Immature natural killer cell (primary cell): Measurements from ENCODE around the gene TADA2A. TPM values are rescaled to one million over a fixed set of nuclear protein-coding genes. Genes with fewer than 3 reads are reported as not detected.

Experiments
- DNase-seq, 3 donors: peaks; one replicate each; pipeline ENCODE4 v3.0.0; 2022; ENCODE audit warnings: mixed read lengths in 1 of 3
- H3K27ac Mint-ChIP-seq, 6 donors: one replicate each; pipeline ENCODE4 v1.8.0; 2020; ENCODE audit warnings: mixed read lengths in 6 of 6, mild to moderate bottlenecking in 5 of 6, inconsistent platforms in 4 of 6, moderate library complexity in 3 of 6
- H3K27me3 Mint-ChIP-seq, 3 donors: one replicate each; pipeline ENCODE4 v1.8.0; 2020 to 2021; ENCODE audit warnings: low read depth in 3 of 3, mild to moderate bottlenecking in 3 of 3, mixed read lengths in 3 of 3, moderate library complexity in 3 of 3, inconsistent platforms in 1 of 3
- H3K36me3 Mint-ChIP-seq, 3 donors: one replicate each; pipeline ENCODE4 v1.8.0; 2020; ENCODE audit warnings: mixed read lengths in 3 of 3, inconsistent platforms in 2 of 3, mild to moderate bottlenecking in 2 of 3
- H3K4me1 Mint-ChIP-seq, 2 donors: one replicate each; pipeline ENCODE4 v1.8.0; 2020; ENCODE audit warnings: inconsistent platforms in 2 of 2, mild to moderate bottlenecking in 2 of 2, mixed read lengths in 2 of 2, moderate library complexity in 1 of 2
- H3K4me3 Mint-ChIP-seq, 5 donors: one replicate each; pipeline ENCODE4 v1.8.0; 2020; ENCODE audit warnings: mild to moderate bottlenecking in 5 of 5, mixed read lengths in 5 of 5, inconsistent platforms in 3 of 5, moderate library complexity in 3 of 5
- H3K9me3 Mint-ChIP-seq, 6 donors: one replicate each; pipeline ENCODE4 v1.8.0; 2020; ENCODE audit warnings: mild to moderate bottlenecking in 6 of 6, mixed read lengths in 6 of 6, inconsistent platforms in 4 of 6, moderate library complexity in 3 of 6
- polyA plus RNA-seq, 3 donors: library from polyadenylated mRNA; unstranded; fragments of 300-500 nt; fragmentation: Illumina TruSeq; gene quantifications; one replicate each; pipeline ENCODE4 v1.2.3, GENCODE V29; 2021

Gene TADA2A
- polyA plus RNA-seq, 3 donors from 2014 or later: 3.3 to 16.0 (median 4.0) TPM

DNA sequence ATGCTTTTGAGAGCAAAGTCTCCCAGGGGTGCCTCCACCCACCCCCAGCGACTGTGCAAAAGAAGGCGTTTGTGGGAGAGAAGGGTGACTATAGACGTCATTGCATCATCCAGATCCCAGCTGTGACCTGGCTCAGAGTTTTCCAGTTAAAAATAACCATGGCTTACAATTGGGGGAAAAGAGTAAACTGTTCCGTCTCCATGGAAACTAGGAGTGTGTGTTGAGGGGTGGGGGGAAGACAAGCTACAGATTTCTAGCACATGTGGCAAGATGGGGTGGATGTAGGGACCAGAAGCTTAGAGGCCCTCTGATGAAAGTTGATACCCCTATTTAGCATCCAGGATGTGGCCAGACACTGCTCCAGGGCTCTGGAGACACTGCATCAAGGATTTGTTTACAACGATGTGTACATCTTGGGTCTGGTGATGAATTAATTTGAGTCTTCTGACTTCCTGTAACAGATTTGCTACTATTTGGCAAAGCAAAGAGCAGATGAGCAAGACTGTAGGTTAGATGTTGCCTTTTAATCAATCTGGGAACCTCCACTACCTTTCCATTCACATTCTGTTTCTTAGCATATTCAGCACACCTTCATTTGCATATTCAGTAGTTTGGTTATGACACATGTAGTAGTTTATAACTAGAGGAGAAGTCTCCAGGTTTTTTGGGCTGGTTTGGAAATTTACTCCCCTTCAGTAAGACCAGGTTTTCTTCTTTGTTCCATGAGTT lies 76.8 kb downstream of the TADA2A start:
- Mint-ChIP-seq H3K4me1 (peaks cover 6% of the 10 kb centered on the region in 2 donors), H3K36me3 (peaks cover 4 to 11% (median 5%) of the 10 kb centered on the region in 3 donors), H3K4me3 (no peak overlapping the region), H3K27ac (no peak overlapping the region), H3K9me3 (no peaks in the 10 kb centered on the region), H3K27me3 (no peaks in the 10 kb centered on the region)
- no peak for DNase-seq

DNA sequence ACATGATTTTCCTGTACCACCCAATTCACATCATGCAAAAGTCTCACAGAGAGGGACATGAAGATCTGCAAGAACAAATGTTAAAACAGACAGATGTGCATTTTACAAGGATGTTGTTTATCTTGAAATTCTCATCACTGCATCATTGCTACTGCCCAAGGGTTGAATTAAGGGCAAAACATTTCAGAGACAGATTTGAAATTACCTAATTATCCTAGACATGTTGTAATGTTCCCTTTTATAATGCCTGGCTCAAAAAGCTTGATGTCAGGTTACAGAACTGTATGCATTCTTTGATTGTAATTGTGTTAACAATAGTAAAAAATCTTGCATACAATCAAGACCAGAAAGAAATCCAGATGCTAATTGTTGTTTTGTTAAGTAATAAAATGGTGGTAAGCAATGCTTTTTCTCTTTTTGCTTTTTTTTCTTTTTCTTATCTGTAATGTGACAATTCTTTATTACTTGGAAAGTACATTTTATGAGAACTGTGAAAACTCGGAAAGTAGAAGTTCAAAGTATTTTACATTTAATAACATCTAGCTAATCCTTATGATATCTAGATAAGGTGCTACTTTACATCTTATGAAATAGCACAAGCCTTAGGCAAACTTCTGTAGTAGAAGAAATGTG lies 79.4 kb downstream of the TADA2A start:
- Mint-ChIP-seq H3K9me3 (peaks cover 0 to 3% (median 0%) of the 10 kb centered on the region in 6 donors), H3K4me1 (peaks cover 21 to 24% of the 10 kb centered on the region in 2 donors), H3K4me3 (no peak overlapping the region), H3K27me3 (peaks cover 5 to 8% (median 6%) of the 10 kb centered on the region in 3 donors), H3K27ac (no peak overlapping the region), H3K36me3 (no peaks in the 10 kb centered on the region)
- no peak for DNase-seq

DNA sequence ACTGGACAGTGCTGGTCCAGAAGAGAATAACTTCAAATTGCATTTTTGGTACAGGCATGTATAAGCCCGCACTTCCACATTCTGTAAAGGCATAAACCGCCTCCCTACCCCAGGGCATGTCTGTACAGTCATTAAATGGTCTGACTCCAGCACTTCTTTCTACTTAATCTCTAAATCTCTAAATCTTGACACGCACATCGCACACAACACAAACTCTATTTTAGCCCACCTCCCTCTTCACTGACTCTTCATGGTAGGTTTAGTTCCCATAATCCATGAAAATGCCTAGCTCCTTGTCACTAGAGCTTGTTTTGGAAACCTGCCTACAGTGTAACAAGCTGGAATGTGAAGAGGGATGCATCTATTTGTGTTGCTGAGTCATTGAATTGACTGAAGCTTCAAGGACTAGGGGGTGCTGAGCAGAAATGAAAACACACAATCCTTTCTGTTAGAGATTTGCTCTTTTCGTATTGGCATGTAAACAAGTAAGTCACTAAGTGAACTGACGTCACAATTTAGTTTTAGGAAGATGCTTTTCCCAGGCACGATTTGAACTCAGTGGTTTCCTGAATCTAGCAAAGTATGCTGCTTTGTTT lies 81.4 kb downstream of the TADA2A start:
- Mint-ChIP-seq H3K4me3 (peak overlapping the region; percentile 91 to 96 (median 93)), H3K36me3 (no peaks in the 10 kb centered on the region), H3K27me3 (peaks cover 5 to 8% (median 6%) of the 10 kb centered on the region in 3 donors), H3K4me1 (peaks cover 28 to 29% of the 10 kb centered on the region in 2 donors), H3K9me3 (peaks cover 0 to 3% (median 0%) of the 10 kb centered on the region in 6 donors), H3K27ac (peak overlapping the region in 5 of 6 donors; percentile 55 to 90 (median 85))
- DNase-seq: no peak

DNA sequence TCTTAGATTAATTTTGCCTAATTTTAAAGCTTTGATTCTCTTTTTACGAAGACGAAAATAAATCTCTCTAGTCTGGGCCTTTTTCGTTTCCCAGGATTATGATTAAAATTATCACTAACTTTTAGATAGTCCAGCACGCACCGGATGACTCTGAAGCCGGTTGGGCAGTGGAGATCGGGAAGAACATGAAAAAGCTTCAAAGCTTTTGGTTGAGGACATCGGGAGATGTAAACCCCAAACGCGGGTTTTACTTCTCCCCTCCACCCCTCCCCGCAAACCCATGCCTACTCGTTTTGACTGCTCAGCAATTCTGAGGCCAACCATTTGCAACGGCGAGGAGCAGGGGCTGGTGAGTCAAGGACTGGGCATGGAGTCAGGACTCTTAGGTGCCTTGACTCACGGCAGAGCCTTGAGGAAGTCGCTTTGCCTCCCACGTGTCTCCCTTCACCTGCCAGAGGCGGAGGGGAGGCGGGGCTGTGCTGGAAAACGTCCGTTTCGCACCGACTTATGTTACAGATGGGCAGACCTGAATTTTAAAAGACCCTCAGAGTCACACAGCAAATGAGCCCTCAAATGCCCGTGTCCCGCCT lies 82.0 kb downstream of the TADA2A start:
- H3K27me3 Mint-ChIP-seq: peaks cover 5 to 8% (median 6%) of the 10 kb centered on the region in 3 donors
- H3K27ac Mint-ChIP-seq: peak overlapping the region; percentile 62 to 90 (median 84)
- H3K4me3 Mint-ChIP-seq: peak overlapping the region; percentile 91 to 96 (median 93)
- peak; percentile 5 to 22 (median 18) for DNase-seq
- H3K9me3 Mint-ChIP-seq: peaks cover 0 to 3% (median 0%) of the 10 kb centered on the region in 6 donors
- no peaks in the 10 kb centered on the region for H3K36me3 Mint-ChIP-seq
- H3K4me1 Mint-ChIP-seq: peaks cover 28 to 29% of the 10 kb centered on the region in 2 donors

GRCh38 chr17:37489197-37490001 lies 82.7 kb downstream of the TADA2A start, which contains the start of gene DUSP14:
DUSP14 (plus strand) TSS chr17:37489891; CDS start chr17:37512273, 22,382 bp downstream.
- no peaks in the 10 kb centered on the region for H3K36me3 Mint-ChIP-seq
- peak within 1 kb of the TSS; percentile 75 to 93 (median 88) for H3K27ac Mint-ChIP-seq
- peaks cover 5 to 8% (median 6%) of the 10 kb centered on the region in 3 donors for H3K27me3 Mint-ChIP-seq
- peak within 1 kb of the TSS; percentile 91 to 96 (median 93) for H3K4me3 Mint-ChIP-seq
- peak; percentile 81 to 86 (median 85) for DNase-seq
- H3K9me3 Mint-ChIP-seq: peaks cover 0 to 3% (median 0%) of the 10 kb centered on the region in 6 donors
- peaks cover 28 to 29% of the 10 kb centered on the region in 2 donors for H3K4me1 Mint-ChIP-seq

DNA sequence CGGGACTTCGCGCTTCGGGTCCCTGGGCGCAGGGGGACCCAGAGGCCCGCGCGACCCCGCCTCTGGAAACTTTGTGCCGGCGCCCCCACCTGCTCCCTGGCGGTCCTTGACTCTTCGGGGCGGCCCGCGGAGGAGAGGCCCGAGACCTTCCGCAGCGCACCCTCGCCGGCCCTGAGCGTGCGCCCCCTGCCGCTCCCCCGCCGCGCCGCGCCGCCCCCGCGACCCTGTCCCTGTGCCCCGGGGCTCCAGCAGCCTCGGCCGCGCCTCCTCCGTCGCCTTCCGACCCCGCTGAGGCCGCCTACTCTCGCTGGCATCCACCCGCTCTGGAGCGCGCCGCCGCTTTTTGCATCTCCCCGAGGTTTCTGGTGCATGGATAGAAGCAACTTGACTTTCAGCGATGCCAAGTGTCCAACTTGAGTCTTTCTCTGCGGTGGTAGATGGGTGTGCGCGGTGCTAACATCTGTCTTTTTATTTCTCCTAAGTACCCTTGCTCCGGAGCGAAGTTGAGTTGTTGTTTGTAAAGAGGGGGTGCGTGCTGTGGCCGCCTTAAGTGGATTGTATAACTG lies 83.4 kb downstream of the TADA2A start:
- peak overlapping the region; percentile 90 to 95 (median 92) for H3K4me3 Mint-ChIP-seq
- peaks cover 28 to 29% of the 10 kb centered on the region in 2 donors for H3K4me1 Mint-ChIP-seq
- peak; percentile 70 to 74 (median 71) for DNase-seq
- H3K27me3 Mint-ChIP-seq: peaks cover 5 to 8% (median 6%) of the 10 kb centered on the region in 3 donors
- H3K9me3 Mint-ChIP-seq: peaks cover 0 to 3% (median 0%) of the 10 kb centered on the region in 6 donors
- H3K36me3 Mint-ChIP-seq: no peaks in the 10 kb centered on the region
- peak overlapping the region; percentile 75 to 93 (median 88) for H3K27ac Mint-ChIP-seq

DNA sequence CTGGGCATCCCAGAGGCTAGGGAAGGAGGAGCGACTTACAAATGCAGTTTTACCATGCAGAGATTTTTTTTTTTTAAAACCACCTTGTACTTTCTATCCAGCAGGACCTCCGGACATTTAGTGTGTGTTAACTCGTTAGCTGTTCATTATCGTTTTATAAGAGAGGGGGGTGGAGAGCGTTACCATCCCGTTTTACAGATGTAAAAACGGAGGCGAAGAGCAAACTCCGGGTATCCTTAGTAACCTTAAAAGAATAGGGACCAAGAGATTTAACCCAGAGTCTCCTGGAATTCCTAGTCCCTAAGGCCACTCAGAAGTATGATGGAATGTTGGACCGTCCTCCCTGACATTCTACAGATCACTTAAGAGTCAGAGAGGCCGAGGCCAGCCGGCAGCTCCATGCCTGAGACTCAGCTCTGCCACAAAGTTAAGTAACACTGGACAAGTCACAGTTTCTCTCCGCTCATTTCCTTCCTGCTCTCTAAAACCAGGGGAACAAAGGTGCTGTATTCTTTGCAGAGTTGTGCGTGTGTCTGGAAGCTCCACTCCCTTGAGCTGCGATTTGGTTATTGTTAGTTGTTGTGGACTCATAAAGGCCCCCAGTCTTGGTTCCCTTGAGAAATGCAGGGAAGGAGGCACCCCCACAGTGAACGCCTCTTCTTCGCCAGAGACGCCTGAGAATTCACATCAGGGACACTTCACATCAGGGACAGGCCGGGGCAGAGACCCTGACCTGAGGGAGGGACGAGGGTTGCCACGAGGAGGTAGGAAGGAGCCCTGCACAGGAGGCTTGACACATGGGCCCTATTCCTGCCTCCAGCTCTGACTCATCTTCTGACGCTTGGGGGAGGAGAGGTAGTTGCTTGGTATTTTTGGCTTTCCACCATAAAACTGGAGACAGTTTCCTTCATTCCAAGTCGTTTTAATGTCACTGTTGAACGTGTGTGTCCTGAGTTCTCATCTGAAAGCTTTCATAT lies 84.2 kb downstream of the TADA2A start:
- Mint-ChIP-seq H3K27me3 (peaks cover 5 to 8% (median 6%) of the 10 kb centered on the region in 3 donors), H3K27ac (peak overlapping the region; percentile 75 to 93 (median 88)), H3K9me3 (peaks cover 0 to 3% (median 0%) of the 10 kb centered on the region in 6 donors), H3K4me3 (peak overlapping the region; percentile 90 to 95 (median 92)), H3K4me1 (peaks cover 28 to 29% of the 10 kb centered on the region in 2 donors), H3K36me3 (no peaks in the 10 kb centered on the region)
- no peak for DNase-seq

- Mint-ChIP-seq H3K4me3 (no peak overlapping the region), H3K36me3 (no peaks in the 10 kb centered on the region), H3K4me1 (peaks cover 28 to 29% of the 10 kb centered on the region in 2 donors), H3K27me3 (peaks cover 5 to 8% (median 6%) of the 10 kb centered on the region in 3 donors), H3K27ac (no peak overlapping the region), H3K9me3 (peaks cover 0 to 3% (median 0%) of the 10 kb centered on the region in 6 donors)
- no peak for DNase-seq
These were observed 85.5 kb downstream of the TADA2A start for GRCh38 chr17:37492167-37492566.

GRCh38 chr17:37493249-37494027 lies 86.8 kb downstream of the TADA2A start:
- peaks cover 23 to 24% of the 10 kb centered on the region in 2 donors for H3K4me1 Mint-ChIP-seq
- no peak overlapping the region for H3K4me3 Mint-ChIP-seq
- no peak for DNase-seq
- no peaks in the 10 kb centered on the region for H3K36me3 Mint-ChIP-seq
- H3K9me3 Mint-ChIP-seq: peaks cover 0 to 3% (median 0%) of the 10 kb centered on the region in 6 donors
- H3K27me3 Mint-ChIP-seq: peaks cover 5 to 8% (median 6%) of the 10 kb centered on the region in 3 donors
- H3K27ac Mint-ChIP-seq: no peak overlapping the region

GRCh38 chr17:37494401-37494831 lies 87.7 kb downstream of the TADA2A start:
- Mint-ChIP-seq H3K36me3 (no peaks in the 10 kb centered on the region), H3K4me1 (peaks cover 16% of the 10 kb centered on the region in 2 donors), H3K9me3 (peaks cover 0 to 3% (median 0%) of the 10 kb centered on the region in 6 donors), H3K27ac (peak overlapping the region in 2 of 6 donors; percentile 6 to 67), H3K27me3 (peaks cover 2 to 5% (median 4%) of the 10 kb centered on the region in 3 donors), H3K4me3 (no peak overlapping the region)
- no peak for DNase-seq

GRCh38 chr17:37494971-37495370 lies 88.3 kb downstream of the TADA2A start:
- peaks cover 2 to 4% (median 4%) of the 10 kb centered on the region in 3 donors for H3K27me3 Mint-ChIP-seq
- H3K4me1 Mint-ChIP-seq: peaks cover 16% of the 10 kb centered on the region in 2 donors
- DNase-seq: no peak
- no peak overlapping the region for H3K4me3 Mint-ChIP-seq
- H3K27ac Mint-ChIP-seq: no peak overlapping the region
- H3K9me3 Mint-ChIP-seq: peaks cover 0 to 3% (median 0%) of the 10 kb centered on the region in 6 donors
- no peaks in the 10 kb centered on the region for H3K36me3 Mint-ChIP-seq
